ENCODE data around the gene MYL6.

DNA sequence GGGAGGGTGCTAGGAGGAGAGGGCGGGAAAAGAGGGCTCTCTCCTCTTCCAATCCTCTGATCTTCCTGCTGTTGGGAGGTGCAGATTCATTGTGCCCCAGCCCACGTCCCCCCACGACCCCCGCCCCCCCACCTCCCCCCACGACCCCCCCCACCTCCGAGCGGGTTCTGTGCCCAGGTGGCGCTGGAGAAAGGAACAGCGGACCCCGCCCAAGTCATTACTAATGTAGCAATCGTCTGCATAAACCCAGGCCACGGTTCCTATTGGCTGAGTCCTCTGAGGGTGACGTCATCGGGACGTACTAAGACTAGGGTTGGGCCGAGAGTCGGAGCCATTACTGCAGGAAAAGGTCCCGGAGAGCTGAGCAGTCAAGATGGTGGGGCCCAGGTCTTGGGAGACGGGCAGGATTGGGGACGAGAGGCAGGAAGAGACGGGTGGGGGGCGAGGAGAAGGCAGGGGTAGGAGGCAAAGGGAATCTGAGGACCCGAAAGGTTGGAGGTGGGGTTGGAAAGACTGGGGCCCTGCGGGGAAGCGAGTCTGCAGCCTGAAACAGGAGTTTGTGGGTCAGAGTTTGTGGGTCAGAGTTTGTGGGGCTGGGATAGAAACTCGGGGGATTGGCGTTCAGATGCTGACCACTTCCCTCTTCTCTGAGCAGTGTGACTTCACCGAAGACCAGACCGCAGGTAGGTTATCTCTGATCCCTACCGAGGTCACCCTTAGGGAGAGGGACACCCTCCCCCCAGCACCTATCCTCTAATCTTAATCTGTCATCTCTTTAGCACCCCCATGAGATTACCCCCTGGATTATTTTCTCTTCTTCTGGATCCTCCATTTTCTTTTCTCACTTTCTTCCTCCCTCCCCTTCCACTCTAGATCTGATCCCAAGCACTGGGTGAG lies at the start of gene MYL6:
- peak; percentile 99 for TF ChIP-seq POLR2A (IDR thresholded peaks at IDR 0.05)
- TF ChIP-seq, protein P1, sequence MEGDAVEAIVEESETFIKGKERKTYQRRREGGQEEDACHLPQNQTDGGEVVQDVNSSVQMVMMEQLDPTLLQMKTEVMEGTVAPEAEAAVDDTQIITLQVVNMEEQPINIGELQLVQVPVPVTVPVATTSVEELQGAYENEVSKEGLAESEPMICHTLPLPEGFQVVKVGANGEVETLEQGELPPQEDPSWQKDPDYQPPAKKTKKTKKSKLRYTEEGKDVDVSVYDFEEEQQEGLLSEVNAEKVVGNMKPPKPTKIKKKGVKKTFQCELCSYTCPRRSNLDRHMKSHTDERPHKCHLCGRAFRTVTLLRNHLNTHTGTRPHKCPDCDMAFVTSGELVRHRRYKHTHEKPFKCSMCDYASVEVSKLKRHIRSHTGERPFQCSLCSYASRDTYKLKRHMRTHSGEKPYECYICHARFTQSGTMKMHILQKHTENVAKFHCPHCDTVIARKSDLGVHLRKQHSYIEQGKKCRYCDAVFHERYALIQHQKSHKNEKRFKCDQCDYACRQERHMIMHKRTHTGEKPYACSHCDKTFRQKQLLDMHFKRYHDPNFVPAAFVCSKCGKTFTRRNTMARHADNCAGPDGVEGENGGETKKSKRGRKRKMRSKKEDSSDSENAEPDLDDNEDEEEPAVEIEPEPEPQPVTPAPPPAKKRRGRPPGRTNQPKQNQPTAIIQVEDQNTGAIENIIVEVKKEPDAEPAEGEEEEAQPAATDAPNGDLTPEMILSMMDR (IDR thresholded peaks at IDR 0.05) = peak in 2 of 3 donors; percentile 7 to 8

All from breast epithelium (tissue), 3 donors.